H9 (cell line): ENCODE measurements around the gene SH3GL1. TPM values are rescaled to one million over a fixed set of nuclear protein-coding genes. Genes with fewer than 3 reads are reported as not detected.
A peak's percentile ranks its signal among the peaks of the same experiment; 100 is the strongest.

Source experiments
- DNase-seq: peaks from one replicate; pipeline ENCODE4 v3.0.0-alpha.2; 2017
- H2AFZ ChIP-seq: one replicate; pipeline ENCODE4 v1.6.1; 2013; ENCODE audit warnings: mild to moderate bottlenecking, low read length, control low read depth, moderate library complexity
- H2AK5ac ChIP-seq: 2 replicates; pipeline ENCODE4 v1.6.1; 2013; ENCODE audit warnings: low read length, control low read depth, mixed read lengths; ENCODE audit not compliant: insufficient read length
- H2BK120ac ChIP-seq: one replicate; pipeline ENCODE4 v1.6.1; 2013; ENCODE audit warnings: low read depth, mild to moderate bottlenecking, low read length, control low read depth, inconsistent platforms; ENCODE audit not compliant: poor library complexity, severe bottlenecking
- H2BK12ac ChIP-seq: 2 replicates; pipeline ENCODE4 v1.6.1; 2013; ENCODE audit warnings: low read length, control low read depth, mixed read lengths, low read depth; ENCODE audit not compliant: insufficient read length
- H2BK15ac ChIP-seq: 2 replicates; pipeline ENCODE4 v1.6.1; 2013; ENCODE audit warnings: low read depth, low read length, control low read depth
- H2BK20ac ChIP-seq: one replicate; pipeline ENCODE4 v1.6.1; 2013; ENCODE audit warnings: low read depth, mild to moderate bottlenecking, low read length, control low read depth, inconsistent platforms; ENCODE audit not compliant: poor library complexity, severe bottlenecking
- H2BK5ac ChIP-seq: 2 replicates; pipeline ENCODE4 v1.6.1; 2013; ENCODE audit warnings: low read length, control low read depth, mixed read lengths; ENCODE audit not compliant: insufficient read length
- H3K14ac ChIP-seq: 2 replicates; pipeline ENCODE4 v1.6.1; 2013; ENCODE audit warnings: low read length, control low read depth; ENCODE audit not compliant: insufficient read depth
- H3K18ac ChIP-seq: 2 replicates; pipeline ENCODE4 v1.6.1; 2013; ENCODE audit warnings: low read depth, mild to moderate bottlenecking, mixed read lengths, low read length, control low read depth; ENCODE audit not compliant: insufficient read length
- H3K23ac ChIP-seq: 2 replicates; pipeline ENCODE4 v1.6.1; 2013; ENCODE audit warnings: low read length, control low read depth, mixed read lengths, low read depth; ENCODE audit not compliant: insufficient read length
- H3K23me2 ChIP-seq: 2 replicates; pipeline ENCODE4 v1.6.1; 2013; ENCODE audit warnings: low read depth, mild to moderate bottlenecking, mixed read lengths, low read length, control low read depth; ENCODE audit not compliant: insufficient read length, poor library complexity, severe bottlenecking
- H3K27ac ChIP-seq: 2 replicates; pipeline ENCODE4 v1.5.1; 2013; ENCODE audit warnings: low read length, control low read depth, mixed read lengths, low read depth; ENCODE audit not compliant: insufficient read length
- H3K27me3 ChIP-seq: 2 replicates; pipeline ENCODE4 v1.6.1; 2013; ENCODE audit warnings: low read length, control low read depth, inconsistent platforms; ENCODE audit not compliant: insufficient read depth
- H3K4ac ChIP-seq: 2 replicates; pipeline ENCODE4 v1.6.1; 2013; ENCODE audit warnings: low read depth, mild to moderate bottlenecking, control low read depth, inconsistent platforms, low read length, moderate library complexity
- H3K4me1 ChIP-seq: 2 replicates; pipeline ENCODE4 v1.6.1; 2013; ENCODE audit warnings: low read length, control low read depth, inconsistent platforms; ENCODE audit not compliant: insufficient read depth
- H3K4me2 ChIP-seq: 2 replicates; pipeline ENCODE4 v1.6.1; 2013; ENCODE audit warnings: low read length, control low read depth, mixed read lengths; ENCODE audit not compliant: insufficient read length, insufficient read depth
- H3K56ac ChIP-seq: 2 replicates; pipeline ENCODE4 v1.6.1; 2013; ENCODE audit warnings: low read depth, mild to moderate bottlenecking, mixed read lengths, low read length, control low read depth; ENCODE audit not compliant: insufficient read length
- H3K79me1 ChIP-seq: 2 replicates; pipeline ENCODE4 v1.6.1; 2013; ENCODE audit warnings: low read depth, mild to moderate bottlenecking, moderate library complexity, low read length, control low read depth, inconsistent platforms; ENCODE audit not compliant: insufficient read depth, poor library complexity, severe bottlenecking
- H3K79me2 ChIP-seq: 2 replicates; pipeline ENCODE4 v1.6.1; 2013; ENCODE audit warnings: low read length, control low read depth, inconsistent platforms; ENCODE audit not compliant: insufficient read depth
- H3K9ac ChIP-seq: 2 replicates; pipeline ENCODE4 v1.6.1; 2013; ENCODE audit warnings: low read length, control low read depth, mixed read lengths; ENCODE audit not compliant: insufficient read length; ENCODE audit errors: extremely low read depth
- H3K9me3 ChIP-seq: one replicate; pipeline ENCODE4 v1.6.1; 2013; ENCODE audit warnings: low read depth, low read length, inconsistent platforms; ENCODE audit not compliant: control insufficient read depth
- H3T11ph ChIP-seq: one replicate; pipeline ENCODE4 v1.6.1; 2013; ENCODE audit warnings: mild to moderate bottlenecking, low read length, control low read depth, inconsistent platforms
- H4K20me1 ChIP-seq: one replicate; pipeline ENCODE4 v1.6.1; 2013; ENCODE audit not compliant: control insufficient read depth, insufficient read length, insufficient read depth
- H4K5ac ChIP-seq: 2 replicates; pipeline ENCODE4 v1.6.1; 2013; ENCODE audit warnings: low read depth, mild to moderate bottlenecking, mixed read lengths, low read length, control low read depth; ENCODE audit not compliant: insufficient read length
- H4K8ac ChIP-seq: replicated peaks from 2 replicates; pipeline ENCODE4 v1.6.1; 2013; ENCODE audit warnings: low read length, control low read depth, mixed read lengths, low read depth; ENCODE audit not compliant: insufficient read length
- H4K91ac ChIP-seq: 2 replicates; pipeline ENCODE4 v1.6.1; 2013; ENCODE audit warnings: low read depth, mild to moderate bottlenecking, moderate library complexity, mixed read lengths, low read length, control low read depth; ENCODE audit not compliant: insufficient read length
- H3K27ac Mint-ChIP-seq, 3 experiments: 2 replicates in 2 of 3; 3 replicates in 1 of 3; pipeline ENCODE4 v1.8.0; 2020 to 2021; ENCODE audit warnings: mixed read lengths in 3 of 3, mild to moderate bottlenecking in 1 of 3, moderate library complexity in 1 of 3
- H3K27me3 Mint-ChIP-seq: 2 replicates; pipeline ENCODE4 v1.8.0; 2021; ENCODE audit warnings: low read depth, mild to moderate bottlenecking, moderate library complexity, mixed read lengths
- H3K36me3 Mint-ChIP-seq, 3 experiments: 2 replicates in 2 of 3; 3 replicates in 1 of 3; pipeline ENCODE4 v1.8.0; 2020 to 2021; ENCODE audit warnings: low read depth in 3 of 3, mixed read lengths in 3 of 3; ENCODE audit not compliant: insufficient read depth in 1 of 3
- H3K4me1 Mint-ChIP-seq, 2 experiments: 2 replicates each; pipeline ENCODE4 v1.8.0; 2020; ENCODE audit warnings: mixed read lengths in 2 of 2
- H3K4me3 Mint-ChIP-seq, 2 experiments: 2 replicates in 1 of 2; 3 replicates in 1 of 2; pipeline ENCODE4 v1.8.0; 2020 to 2021; ENCODE audit warnings: mild to moderate bottlenecking in 2 of 2, mixed read lengths in 2 of 2, moderate library complexity in 1 of 2
- H3K9me3 Mint-ChIP-seq, 2 experiments: 2 replicates in 1 of 2; 3 replicates in 1 of 2; pipeline ENCODE4 v1.8.0; 2020; ENCODE audit warnings: mild to moderate bottlenecking in 2 of 2, mixed read lengths in 2 of 2, moderate library complexity in 1 of 2
- whole genome bisulfite sequencing: extraction: QIAGEN DNeasy Blood & Tissue Kit; methylation state at CpG from one replicate; pipeline ENCODE4 v1.1.7; 2013; ENCODE audit warnings: missing lambda C conversion rate, low lambda C conversion rate, mixed read lengths; ENCODE audit not compliant: insufficient read length; ENCODE audit errors: extremely low coverage; 5-methylcytosine and 5-hydroxymethylcytosine counted together
- total RNA-seq: library from RNA; stranded (reverse); gene quantifications from 2 replicates; pipeline ENCODE4 v1.2.1, GENCODE V29; 2021
- TF ChIP-seq, protein P1 (sequence below): fragments of 200-600 bp; sonication (generic); conservative IDR thresholded peaks from 3 replicates; pipeline ENCODE4 v1.8.0; 2021; ENCODE audit warnings: antibody characterized with exemption, mild to moderate bottlenecking

Gene SH3GL1
- total RNA-seq, 1 experiment from 2014 or later, result 85.5 TPM

DNA sequence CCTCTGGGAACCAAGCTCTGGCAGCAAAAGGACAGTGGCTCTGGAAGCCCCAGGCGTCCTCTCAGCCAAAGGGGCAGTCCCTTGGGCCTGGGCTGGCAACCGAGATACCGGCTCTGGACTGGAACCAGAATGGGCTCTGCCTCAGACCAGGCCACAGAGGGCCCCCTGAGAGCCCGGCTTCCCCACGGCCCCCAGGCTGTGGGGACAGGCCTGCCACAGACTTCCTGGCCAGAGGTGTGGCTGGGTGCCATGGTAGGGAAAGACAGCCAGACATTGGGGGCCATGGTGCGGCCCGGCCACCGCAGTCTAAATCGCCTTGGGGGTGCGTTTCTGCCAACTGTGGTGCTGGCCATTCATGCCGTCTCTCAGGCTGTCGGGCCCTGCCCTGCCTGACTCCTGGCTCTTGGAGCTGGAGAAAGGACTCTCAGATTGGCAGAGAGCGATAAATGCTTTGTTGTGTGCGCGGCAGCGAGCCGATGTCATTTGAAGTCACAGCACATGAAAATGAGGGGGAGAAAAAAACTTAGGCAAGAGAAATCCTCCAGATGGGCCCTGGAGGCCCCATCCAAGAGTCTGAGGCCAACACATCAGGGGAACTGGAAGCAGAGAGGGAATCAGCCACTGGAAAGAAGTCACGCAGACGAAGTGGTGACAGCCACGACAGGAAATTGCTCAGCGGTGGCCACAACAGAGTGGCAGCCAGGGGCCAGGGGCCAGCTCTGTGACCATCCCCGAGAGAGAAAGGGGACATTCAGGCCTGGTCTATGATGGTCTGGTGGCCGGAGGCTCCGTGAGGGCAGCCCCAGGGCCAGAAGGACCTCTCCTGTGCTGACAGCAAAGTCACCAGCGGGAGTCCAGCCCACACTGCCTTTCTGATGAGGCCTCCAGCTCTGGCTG is 26.5 kb downstream of the SH3GL1 start:
- peak overlapping the region; percentile 3; the same call in 1 of the 2 replicates for H3K4ac ChIP-seq
- no peak for DNase-seq
- H4K20me1 ChIP-seq, result no peaks in the 10 kb centered on the region
- H3K4me3 Mint-ChIP-seq, result no peak overlapping the region; a peak in 1 of 5 replicates
- H3K4me1 Mint-ChIP-seq, result peaks cover 32 to 45% of the 10 kb centered on the region in 2 experiments
- no peak overlapping the region for H3K14ac ChIP-seq
- no peak overlapping the region for H3K18ac ChIP-seq
- no peak overlapping the region for H3K23ac ChIP-seq
- H2BK20ac ChIP-seq, result no peak overlapping the region
- H4K8ac ChIP-seq, result no peak overlapping the region
- H3K27me3 ChIP-seq, result no peaks in the 10 kb centered on the region
- H4K5ac ChIP-seq, result no peak overlapping the region
- H3K27ac Mint-ChIP-seq, result peak overlapping the region; percentile 16 to 80 (median 56); a peak in 6 of 7 replicates
- peaks cover 0 to 3% (median 0%) of the 10 kb centered on the region in 3 experiments; a peak in 2 of 7 replicates for H3K36me3 Mint-ChIP-seq
- no peaks in the 10 kb centered on the region for H3K23me2 ChIP-seq
- no peaks in the 10 kb centered on the region; the same call in 1 of the 2 replicates for H3K79me2 ChIP-seq
- no peaks in the 10 kb centered on the region for H3K9me3 ChIP-seq
- no CpG with 5 or more reads among the region's 25 CpGs for WGBS
- H3K27ac ChIP-seq, result no peak overlapping the region
- H2BK15ac ChIP-seq, result no peak overlapping the region
- H3K27me3 Mint-ChIP-seq, result 0 out of 2 replicates have a peak, but pooled peaks cover 2% of the 10 kb centered on the region
- no peak overlapping the region for H3K9ac ChIP-seq
- H2BK5ac ChIP-seq, result no peak overlapping the region
- H4K91ac ChIP-seq, result no peak overlapping the region
- H3T11ph ChIP-seq, result no peak overlapping the region
- no peak overlapping the region for H2AK5ac ChIP-seq
- H3K4me2 ChIP-seq, result no peak overlapping the region
- H2BK12ac ChIP-seq, result no peak overlapping the region
- H3K79me1 ChIP-seq, result peaks cover 7% of the 10 kb centered on the region
- peaks cover 8% of the 10 kb centered on the region; the same call in 1 of the 2 replicates for H3K4me1 ChIP-seq
- H3K9me3 Mint-ChIP-seq, result no peaks in the 10 kb centered on the region
- H2AFZ ChIP-seq, result no peak overlapping the region
- no peak overlapping the region for H2BK120ac ChIP-seq
- H3K56ac ChIP-seq, result no peak overlapping the region
- TF ChIP-seq, protein P1, sequence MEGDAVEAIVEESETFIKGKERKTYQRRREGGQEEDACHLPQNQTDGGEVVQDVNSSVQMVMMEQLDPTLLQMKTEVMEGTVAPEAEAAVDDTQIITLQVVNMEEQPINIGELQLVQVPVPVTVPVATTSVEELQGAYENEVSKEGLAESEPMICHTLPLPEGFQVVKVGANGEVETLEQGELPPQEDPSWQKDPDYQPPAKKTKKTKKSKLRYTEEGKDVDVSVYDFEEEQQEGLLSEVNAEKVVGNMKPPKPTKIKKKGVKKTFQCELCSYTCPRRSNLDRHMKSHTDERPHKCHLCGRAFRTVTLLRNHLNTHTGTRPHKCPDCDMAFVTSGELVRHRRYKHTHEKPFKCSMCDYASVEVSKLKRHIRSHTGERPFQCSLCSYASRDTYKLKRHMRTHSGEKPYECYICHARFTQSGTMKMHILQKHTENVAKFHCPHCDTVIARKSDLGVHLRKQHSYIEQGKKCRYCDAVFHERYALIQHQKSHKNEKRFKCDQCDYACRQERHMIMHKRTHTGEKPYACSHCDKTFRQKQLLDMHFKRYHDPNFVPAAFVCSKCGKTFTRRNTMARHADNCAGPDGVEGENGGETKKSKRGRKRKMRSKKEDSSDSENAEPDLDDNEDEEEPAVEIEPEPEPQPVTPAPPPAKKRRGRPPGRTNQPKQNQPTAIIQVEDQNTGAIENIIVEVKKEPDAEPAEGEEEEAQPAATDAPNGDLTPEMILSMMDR, result no peak
